ENCODE results near the gene MTHFD1. TPM values are rescaled to one million over a fixed set of nuclear protein-coding genes. Genes with fewer than 3 reads are reported as not detected.

Gene MTHFD1
- total RNA-seq, 4 donors from 2014 or later, result 21.5 to 42.0 (median 33.0) TPM

- DNase-seq (ENCODE audit: low spot score in 2 of 2), result no peak
- H3K9me3 ChIP-seq, result no peaks in the 10 kb centered on the region
- TF ChIP-seq CTCF (IDR thresholded peaks at IDR 0.05) (no peak), EP300 (IDR thresholded peaks at IDR 0.05) (no peak), POLR2A (IDR thresholded peaks at IDR 0.05) (no peak), POLR2AphosphoS5 (IDR thresholded peaks at IDR 0.05) (no peak)
- peaks cover 73% of the 10 kb centered on the region for H3K36me3 ChIP-seq
- H3K27me3 ChIP-seq, result no peaks in the 10 kb centered on the region
- H3K27ac ChIP-seq, result no peak overlapping the region
- H3K4me3 ChIP-seq, result no peak overlapping the region
- 85% methylated on average over 5 of the region's 5 CpGs for WGBS
- H3K4me1 ChIP-seq, result no peaks in the 10 kb centered on the region
These were observed 29.1 kb downstream of the MTHFD1 start for GRCh38 chr14:64417055-64417770.

DNA sequence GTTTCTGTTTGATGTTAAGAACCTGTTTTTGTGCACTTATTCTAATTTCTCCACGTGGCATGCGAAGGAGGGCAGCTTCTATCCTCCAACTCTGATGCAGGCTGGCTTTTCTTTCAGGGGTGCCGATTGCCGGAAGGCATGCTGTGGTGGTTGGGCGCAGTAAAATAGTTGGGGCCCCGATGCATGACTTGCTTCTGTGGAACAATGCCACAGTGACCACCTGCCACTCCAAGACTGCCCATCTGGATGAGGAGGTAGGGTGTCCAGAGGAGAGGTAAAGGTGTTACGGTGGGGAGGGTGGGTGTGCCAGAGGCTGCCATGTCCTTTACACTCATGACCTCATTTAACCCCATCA, 29.6 kb downstream of the MTHFD1 start:
- no peaks in the 10 kb centered on the region for H3K27me3 ChIP-seq
- no peak for TF ChIP-seq CTCF (IDR thresholded peaks at IDR 0.05)
- TF ChIP-seq POLR2A (IDR thresholded peaks at IDR 0.05), result no peak
- no peak for TF ChIP-seq EP300 (IDR thresholded peaks at IDR 0.05)
- TF ChIP-seq POLR2AphosphoS5 (IDR thresholded peaks at IDR 0.05), result no peak
- 93% methylated on average over 7 of the region's 7 CpGs for WGBS
- no peak for DNase-seq (ENCODE audit: low spot score in 2 of 2)
- no peak overlapping the region for H3K27ac ChIP-seq
- no peaks in the 10 kb centered on the region for H3K4me1 ChIP-seq
- peaks cover 74% of the 10 kb centered on the region for H3K36me3 ChIP-seq
- no peaks in the 10 kb centered on the region for H3K9me3 ChIP-seq
- no peak overlapping the region for H3K4me3 ChIP-seq

DNA sequence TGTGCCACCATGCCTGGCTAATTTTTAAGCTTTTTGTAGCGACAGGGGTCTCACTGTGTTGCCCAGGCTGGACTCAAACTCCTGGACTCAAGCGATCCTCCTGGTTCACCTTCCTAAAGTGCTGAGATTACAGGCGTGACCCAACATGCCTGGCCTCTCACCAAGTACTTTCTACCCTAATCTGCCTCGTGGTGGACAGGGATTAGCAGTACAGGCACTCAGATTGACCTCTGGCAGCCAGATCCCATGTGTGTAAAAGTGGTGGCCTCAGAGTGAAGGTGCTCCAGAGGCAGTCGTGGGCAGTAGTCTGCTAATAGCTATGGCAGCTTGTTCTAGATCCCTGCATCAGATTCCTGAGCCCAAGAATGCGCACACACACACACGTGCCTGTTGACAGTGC, 30.9 kb downstream of the MTHFD1 start:
- Histone ChIP-seq H3K27ac (no peak overlapping the region), H3K4me1 (no peaks in the 10 kb centered on the region), H3K9me3 (no peaks in the 10 kb centered on the region), H3K36me3 (peaks cover 65% of the 10 kb centered on the region), H3K4me3 (no peak overlapping the region), H3K27me3 (no peaks in the 10 kb centered on the region)
- 71% methylated on average over 7 of the region's 7 CpGs for WGBS
- no peak for DNase-seq (ENCODE audit: low spot score in 2 of 2)
- TF ChIP-seq POLR2AphosphoS5 (IDR thresholded peaks at IDR 0.05), result no peak
- TF ChIP-seq EP300 (IDR thresholded peaks at IDR 0.05), result no peak
- TF ChIP-seq CTCF (IDR thresholded peaks at IDR 0.05), result no peak
- TF ChIP-seq POLR2A (IDR thresholded peaks at IDR 0.05), result no peak

DNA sequence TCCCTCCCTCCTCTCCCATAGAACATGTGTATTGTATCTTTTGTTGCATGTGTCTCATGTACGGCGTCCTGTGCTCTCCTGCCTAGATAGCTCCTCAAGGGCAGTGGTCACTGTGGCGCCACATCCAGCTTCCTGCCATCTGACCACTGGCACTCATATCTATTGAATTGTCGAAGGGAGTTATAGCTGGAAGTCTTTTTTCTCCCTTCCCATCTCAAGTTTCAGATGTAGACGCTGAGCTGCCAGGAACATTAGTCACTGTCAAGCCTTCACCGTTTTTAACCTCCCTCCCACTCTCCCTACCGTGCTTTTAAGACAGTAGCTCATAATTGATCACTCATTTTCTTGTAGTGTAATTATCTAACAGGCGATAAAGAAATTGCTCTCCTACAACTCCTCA, 33.0 kb downstream of the MTHFD1 start:
- no peaks in the 10 kb centered on the region for H3K27me3 ChIP-seq
- no peak for DNase-seq (ENCODE audit: low spot score in 2 of 2)
- TF ChIP-seq CTCF (IDR thresholded peaks at IDR 0.05) (no peak), POLR2A (IDR thresholded peaks at IDR 0.05) (no peak)
- no peak overlapping the region for H3K27ac ChIP-seq
- peaks cover 69% of the 10 kb centered on the region for H3K36me3 ChIP-seq
- no peak overlapping the region for H3K4me3 ChIP-seq
- WGBS, result 63% methylated on average over 8 of the region's 8 CpGs
- H3K9me3 ChIP-seq, result no peaks in the 10 kb centered on the region
- no peaks in the 10 kb centered on the region for H3K4me1 ChIP-seq

- Histone ChIP-seq H3K9me3 (no peaks in the 10 kb centered on the region), H3K27me3 (no peaks in the 10 kb centered on the region), H3K27ac (no peak overlapping the region), H3K4me3 (no peak overlapping the region), H3K4me1 (no peaks in the 10 kb centered on the region), H3K36me3 (peaks cover 74% of the 10 kb centered on the region)
- DNase-seq (ENCODE audit: low spot score in 2 of 2), result no peak
- no peak for TF ChIP-seq POLR2AphosphoS5 (IDR thresholded peaks at IDR 0.05)
- TF ChIP-seq EP300 (IDR thresholded peaks at IDR 0.05), result no peak
- no peak for TF ChIP-seq POLR2A (IDR thresholded peaks at IDR 0.05)
- TF ChIP-seq CTCF (IDR thresholded peaks at IDR 0.05), result no peak
- WGBS, result 94% methylated on average over 1 of the region's 1 CpG
These were observed 33.9 kb downstream of the MTHFD1 start for GRCh38 chr14:64422005-64422404.

Data from suprapubic skin (tissue), 4 donors.